HG02623 (cell line): Measurements from ENCODE around the gene FAM118B.
"Not testable (repeated sequence)": the region's sequence is repeated elsewhere in the genome, so short reads cannot be mapped to it uniquely, and the experiment has no call there.

Source experiments
- ATAC-seq: cut with Tn5 transposase; IDR thresholded peaks from one replicate; pipeline ENCODE4 v1.9.1; 2021; ENCODE audit warnings: moderate library complexity; ENCODE audit not compliant: unreplicated experiment

FAM118B gene

GRCh38 chr11:126308771-126309170 is 97.2 kb downstream of the FAM118B start:
- not testable (repeated sequence) for ATAC-seq

DNA sequence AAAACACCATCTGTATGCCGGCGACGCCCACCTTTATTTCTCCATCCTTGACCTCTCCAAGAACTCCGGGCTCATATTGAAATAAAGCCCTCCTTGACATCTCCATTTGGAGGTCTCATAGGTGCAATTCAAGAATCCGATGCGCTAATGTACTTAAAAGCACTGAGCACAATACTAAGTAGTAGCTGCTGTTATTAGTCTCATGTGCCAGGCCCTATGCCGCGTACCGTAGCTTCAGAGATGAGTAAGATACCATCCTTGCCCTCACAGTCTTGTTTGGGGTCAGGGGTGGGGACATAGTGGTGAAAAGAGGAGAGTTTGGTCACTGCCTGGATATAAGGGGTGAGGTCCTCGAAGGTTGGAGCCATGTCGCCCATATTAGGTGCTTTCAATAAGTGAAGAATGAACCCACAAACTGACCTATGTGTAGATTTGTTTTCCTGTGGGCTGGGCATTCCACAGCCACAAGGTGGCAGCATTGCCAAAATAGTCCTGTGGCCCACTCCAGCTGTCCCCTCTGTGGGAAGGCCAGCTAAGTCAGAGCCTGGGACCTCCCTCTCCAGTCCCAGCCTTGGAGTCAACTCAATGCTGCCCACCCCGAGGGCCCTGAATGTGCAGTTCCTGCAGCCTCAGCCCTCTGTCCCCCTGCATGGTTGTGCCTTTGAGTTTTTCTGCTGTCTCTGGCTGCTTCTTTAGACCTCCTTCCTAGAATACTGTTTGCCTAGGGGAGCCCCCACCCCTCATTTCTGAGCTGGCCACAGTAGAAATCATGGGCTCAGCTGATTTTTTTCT is 98.8 kb downstream of the FAM118B start:
- peak; percentile 32 for ATAC-seq

DNA sequence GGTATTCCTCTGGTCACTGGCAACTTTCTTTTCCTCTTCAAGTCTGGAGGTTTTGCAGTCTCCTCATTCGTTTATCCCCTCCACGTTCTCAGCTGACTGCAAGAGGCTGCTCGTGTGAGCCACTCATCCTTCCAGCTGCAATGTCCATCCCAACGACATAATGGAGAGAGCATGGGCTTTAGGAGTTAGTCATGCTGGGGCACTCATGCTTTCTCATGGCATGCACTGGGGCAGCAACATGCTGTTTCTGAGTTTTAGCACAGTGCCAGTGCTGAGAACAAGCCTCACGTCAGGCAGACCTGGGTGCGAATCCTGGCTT is 99.4 kb downstream of the FAM118B start:
- no peak for ATAC-seq

GRCh38 chr11:126311401-126312291 is 100.1 kb downstream of the FAM118B start:
- ATAC-seq, result peak; percentile 49
